Measurements from ENCODE around the gene TPD52L1. TPM values are rescaled to one million over a fixed set of nuclear protein-coding genes. Genes with fewer than 3 reads are reported as not detected.
A peak's percentile ranks its signal among the peaks of the same experiment; 100 is the strongest.

Gene TPD52L1
- total RNA-seq, 1 donor = 35.5 TPM

DNA sequence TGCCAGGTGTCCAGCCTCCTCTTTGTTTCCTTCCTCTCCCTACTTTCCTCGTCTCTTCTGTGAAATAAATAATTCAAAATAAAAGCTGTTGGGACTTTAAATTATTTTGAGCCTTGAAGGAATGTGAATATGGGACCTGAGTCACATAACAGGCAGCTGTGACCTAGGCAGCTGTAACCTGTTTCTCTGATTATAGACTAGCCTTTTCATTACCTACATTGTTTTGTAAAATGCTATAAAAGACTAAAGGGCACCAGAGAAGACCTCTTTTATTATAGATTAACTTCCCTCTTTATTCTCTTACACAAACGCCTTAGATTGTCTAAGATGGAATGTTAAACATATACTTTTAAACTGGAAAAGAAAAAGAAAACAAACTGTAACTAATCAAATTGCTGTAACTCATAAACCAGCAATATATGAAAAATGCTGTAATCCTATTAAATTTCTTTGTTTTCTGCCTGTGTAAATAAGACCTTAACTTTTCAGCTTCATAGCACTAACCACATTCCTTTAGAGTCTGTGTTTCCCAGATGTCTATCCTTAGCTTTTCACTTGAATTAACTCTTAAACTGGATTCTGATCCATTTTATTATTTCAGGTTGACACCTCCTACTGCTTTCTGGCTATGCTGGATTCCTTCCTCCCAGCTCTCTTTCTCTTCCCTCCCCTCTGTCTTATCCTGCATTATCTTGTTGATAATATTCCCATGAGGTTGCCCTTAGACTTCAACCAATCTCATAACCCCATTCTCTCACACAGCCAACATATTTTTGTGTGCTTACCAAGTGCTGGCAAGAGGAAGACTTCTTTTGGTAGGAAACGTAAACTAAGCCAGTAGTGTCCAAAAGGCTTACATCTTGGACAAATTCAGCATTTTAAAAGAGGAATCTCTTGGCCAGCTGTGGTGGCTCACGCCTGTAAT lies 69.2 kb downstream of the TPD52L1 start:
- Histone ChIP-seq H3K4me3 (ENCODE audit: insufficient read depth, low read length) (no peak overlapping the region), H4K20me1 (ENCODE audit: insufficient read depth, low read length) (no peaks in the 10 kb centered on the region), H3K27me3 (ENCODE audit: insufficient read depth, low read length) (no peaks in the 10 kb centered on the region), H3K4me2 (ENCODE audit: insufficient read depth, low read length) (no peak overlapping the region), H2AFZ (ENCODE audit: low read length) (no peak overlapping the region), H3K9me3 (ENCODE audit: low read depth, low read length) (no peaks in the 10 kb centered on the region), H3K79me2 (ENCODE audit: insufficient read depth, low read length) (no peaks in the 10 kb centered on the region), H3K27ac (ENCODE audit: low read depth, low read length) (no peak overlapping the region), H3K4me1 (ENCODE audit: insufficient read depth, low read length) (peaks cover 15% of the 10 kb centered on the region), H3K36me3 (ENCODE audit: insufficient read depth, low read length) (no peaks in the 10 kb centered on the region)
- DNase-seq (ENCODE audit: insufficient read length, low spot score, missing footprints) = no peak
- TF ChIP-seq, protein P1, sequence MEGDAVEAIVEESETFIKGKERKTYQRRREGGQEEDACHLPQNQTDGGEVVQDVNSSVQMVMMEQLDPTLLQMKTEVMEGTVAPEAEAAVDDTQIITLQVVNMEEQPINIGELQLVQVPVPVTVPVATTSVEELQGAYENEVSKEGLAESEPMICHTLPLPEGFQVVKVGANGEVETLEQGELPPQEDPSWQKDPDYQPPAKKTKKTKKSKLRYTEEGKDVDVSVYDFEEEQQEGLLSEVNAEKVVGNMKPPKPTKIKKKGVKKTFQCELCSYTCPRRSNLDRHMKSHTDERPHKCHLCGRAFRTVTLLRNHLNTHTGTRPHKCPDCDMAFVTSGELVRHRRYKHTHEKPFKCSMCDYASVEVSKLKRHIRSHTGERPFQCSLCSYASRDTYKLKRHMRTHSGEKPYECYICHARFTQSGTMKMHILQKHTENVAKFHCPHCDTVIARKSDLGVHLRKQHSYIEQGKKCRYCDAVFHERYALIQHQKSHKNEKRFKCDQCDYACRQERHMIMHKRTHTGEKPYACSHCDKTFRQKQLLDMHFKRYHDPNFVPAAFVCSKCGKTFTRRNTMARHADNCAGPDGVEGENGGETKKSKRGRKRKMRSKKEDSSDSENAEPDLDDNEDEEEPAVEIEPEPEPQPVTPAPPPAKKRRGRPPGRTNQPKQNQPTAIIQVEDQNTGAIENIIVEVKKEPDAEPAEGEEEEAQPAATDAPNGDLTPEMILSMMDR (IDR thresholded peaks at IDR 0.05; ENCODE audit: extremely low read depth, low read depth, low read length) = no peak

DNA sequence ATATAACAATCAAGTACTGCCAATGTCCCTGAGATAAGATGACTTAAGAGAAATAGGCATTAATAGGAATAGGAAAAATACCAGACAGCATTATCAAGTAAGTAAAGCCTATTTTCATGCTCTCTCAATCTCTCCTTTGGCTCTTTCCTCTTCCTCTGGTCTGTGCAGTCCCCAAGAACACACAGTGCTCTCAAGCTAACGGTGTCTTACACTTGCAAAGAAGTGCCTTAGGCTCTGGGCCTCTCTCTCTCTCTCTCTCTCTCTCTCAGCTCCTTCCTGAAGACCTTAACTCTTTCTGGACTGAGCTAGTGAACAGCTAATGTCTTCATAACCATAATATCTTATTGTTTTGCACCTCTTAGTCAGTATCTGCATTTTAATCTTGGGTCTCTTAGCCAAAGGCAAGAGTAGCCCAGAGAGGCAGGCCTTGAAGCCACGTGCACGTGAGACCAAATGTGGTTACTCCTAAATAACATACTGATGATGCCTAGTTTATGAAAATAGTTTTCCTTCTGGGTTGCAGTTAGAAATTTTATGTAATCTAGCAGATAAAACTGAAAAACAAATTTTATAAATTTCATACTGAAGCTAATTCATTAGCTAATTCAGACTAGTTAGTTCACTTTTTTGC lies 70.8 kb downstream of the TPD52L1 start:
- H3K27me3 ChIP-seq (ENCODE audit: insufficient read depth, low read length) = no peaks in the 10 kb centered on the region
- H3K4me2 ChIP-seq (ENCODE audit: insufficient read depth, low read length) = no peak overlapping the region
- no peak for DNase-seq (ENCODE audit: insufficient read length, low spot score, missing footprints)
- H2AFZ ChIP-seq (ENCODE audit: low read length) = peak overlapping the region; percentile 38
- no peaks in the 10 kb centered on the region for H4K20me1 ChIP-seq (ENCODE audit: insufficient read depth, low read length)
- no peaks in the 10 kb centered on the region for H3K9me3 ChIP-seq (ENCODE audit: low read depth, low read length)
- TF ChIP-seq, protein P1 (IDR thresholded peaks at IDR 0.05; ENCODE audit: extremely low read depth, low read depth, low read length) = no peak
- H3K36me3 ChIP-seq (ENCODE audit: insufficient read depth, low read length) = no peaks in the 10 kb centered on the region
- peaks cover 15% of the 10 kb centered on the region for H3K4me1 ChIP-seq (ENCODE audit: insufficient read depth, low read length)
- no peaks in the 10 kb centered on the region for H3K79me2 ChIP-seq (ENCODE audit: insufficient read depth, low read length)
- H3K27ac ChIP-seq (ENCODE audit: low read depth, low read length) = peak overlapping the region; percentile 13
- no peak overlapping the region for H3K4me3 ChIP-seq (ENCODE audit: insufficient read depth, low read length)

DNA sequence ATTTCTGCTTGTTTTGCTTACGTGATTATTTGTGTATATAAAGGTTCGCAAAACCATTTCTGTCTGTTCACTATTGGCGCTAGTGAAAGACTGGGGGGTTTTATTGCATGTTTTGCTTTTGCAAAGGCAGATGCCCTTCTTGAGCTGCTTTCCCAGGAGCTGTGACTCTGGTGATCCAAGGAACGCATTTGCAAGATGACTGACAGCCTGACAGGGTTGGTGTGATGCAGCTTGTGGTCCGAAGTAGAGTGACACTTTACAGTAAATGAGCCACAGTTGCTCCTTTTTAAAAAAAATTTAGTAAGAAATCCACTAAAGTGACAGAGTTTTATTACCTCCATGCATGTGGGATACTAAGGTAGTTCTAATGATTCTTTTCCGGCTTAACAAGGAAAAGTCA lies 73.7 kb downstream of the TPD52L1 start:
- TF ChIP-seq, protein P1 (IDR thresholded peaks at IDR 0.05; ENCODE audit: extremely low read depth, low read depth, low read length) = no peak
- no peak for DNase-seq (ENCODE audit: insufficient read length, low spot score, missing footprints)
- H3K27me3 ChIP-seq (ENCODE audit: insufficient read depth, low read length) = no peaks in the 10 kb centered on the region
- H3K9me3 ChIP-seq (ENCODE audit: low read depth, low read length) = no peaks in the 10 kb centered on the region
- no peak overlapping the region for H3K4me2 ChIP-seq (ENCODE audit: insufficient read depth, low read length)
- H3K79me2 ChIP-seq (ENCODE audit: insufficient read depth, low read length) = no peaks in the 10 kb centered on the region
- H3K27ac ChIP-seq (ENCODE audit: low read depth, low read length) = no peak overlapping the region
- no peak overlapping the region for H2AFZ ChIP-seq (ENCODE audit: low read length)
- no peak overlapping the region for H3K4me3 ChIP-seq (ENCODE audit: insufficient read depth, low read length)
- H3K4me1 ChIP-seq (ENCODE audit: insufficient read depth, low read length) = peaks cover 20% of the 10 kb centered on the region
- no peaks in the 10 kb centered on the region for H4K20me1 ChIP-seq (ENCODE audit: insufficient read depth, low read length)
- no peaks in the 10 kb centered on the region for H3K36me3 ChIP-seq (ENCODE audit: insufficient read depth, low read length)

DNA sequence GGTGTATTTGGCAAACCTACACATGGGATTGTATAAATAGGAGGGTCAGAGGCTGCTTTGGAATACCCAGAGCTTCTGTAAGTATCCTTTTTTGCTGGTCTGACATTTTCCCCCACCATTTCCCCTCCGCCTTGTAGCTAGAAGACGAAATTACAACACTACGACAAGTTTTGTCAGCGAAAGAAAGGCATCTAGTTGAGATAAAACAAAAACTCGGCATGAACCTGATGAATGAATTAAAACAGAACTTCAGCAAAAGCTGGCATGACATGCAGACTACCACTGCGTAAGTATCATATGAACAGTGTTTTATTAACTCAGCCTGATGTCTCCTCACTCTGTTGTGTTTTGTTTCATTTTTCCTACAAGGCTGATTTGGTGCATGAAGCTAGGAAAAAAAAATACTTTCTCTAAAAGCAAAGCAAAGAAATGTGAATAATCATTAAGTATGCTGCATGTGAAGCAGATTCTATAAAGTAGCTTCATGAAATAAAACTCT lies 75.5 kb downstream of the TPD52L1 start:
- TF ChIP-seq, protein P1 (IDR thresholded peaks at IDR 0.05; ENCODE audit: extremely low read depth, low read depth, low read length) = no peak
- H3K9me3 ChIP-seq (ENCODE audit: low read depth, low read length) = no peaks in the 10 kb centered on the region
- H3K4me2 ChIP-seq (ENCODE audit: insufficient read depth, low read length) = peak overlapping the region; percentile 37
- no peaks in the 10 kb centered on the region for H3K79me2 ChIP-seq (ENCODE audit: insufficient read depth, low read length)
- H3K27ac ChIP-seq (ENCODE audit: low read depth, low read length) = no peak overlapping the region
- H3K4me3 ChIP-seq (ENCODE audit: insufficient read depth, low read length) = no peak overlapping the region
- H2AFZ ChIP-seq (ENCODE audit: low read length) = peak overlapping the region; percentile 23
- no peaks in the 10 kb centered on the region for H3K36me3 ChIP-seq (ENCODE audit: insufficient read depth, low read length)
- H3K4me1 ChIP-seq (ENCODE audit: insufficient read depth, low read length) = peaks cover 24% of the 10 kb centered on the region
- H4K20me1 ChIP-seq (ENCODE audit: insufficient read depth, low read length) = no peaks in the 10 kb centered on the region
- DNase-seq (ENCODE audit: insufficient read length, low spot score, missing footprints) = no peak
- no peaks in the 10 kb centered on the region for H3K27me3 ChIP-seq (ENCODE audit: insufficient read depth, low read length)
